CD4-positive, alpha-beta T cell treated with Interleukin-4 for 4 hours (primary cell): ENCODE results near the gene ATG9A.
"Not testable (repeated sequence)": the region's sequence is repeated elsewhere in the genome, so short reads cannot be mapped to it uniquely, and the experiment has no call there.

ENCODE experiments used
- DNase-seq: peaks from one replicate; pipeline ENCODE4 v3.0.0-alpha.2; 2020

Gene ATG9A

GRCh38 chr2:219205981-219206327, 23.5 kb downstream of the ATG9A start:
- DNase-seq: no peak

DNA sequence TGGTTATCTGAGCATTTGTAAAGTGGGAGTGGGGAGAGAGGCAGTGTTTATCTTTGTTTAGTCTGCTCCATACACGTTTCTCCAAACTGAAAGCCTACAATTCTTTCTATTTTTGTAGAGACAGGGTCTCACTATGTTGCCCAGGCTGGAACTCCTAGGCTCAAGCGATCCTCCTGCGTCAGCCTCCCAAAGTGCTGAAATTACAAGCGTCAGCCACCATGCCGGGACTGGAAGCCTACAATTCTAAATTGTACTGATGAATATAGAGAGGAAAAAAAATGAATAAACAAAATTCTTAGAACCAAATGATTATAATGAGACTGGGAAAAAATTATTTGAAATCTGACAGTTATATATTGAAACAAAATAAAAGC, 24.3 kb downstream of the ATG9A start:
- no peak for DNase-seq

GRCh38 chr2:219204425-219205164, 24.8 kb downstream of the ATG9A start:
- no peak for DNase-seq

DNA sequence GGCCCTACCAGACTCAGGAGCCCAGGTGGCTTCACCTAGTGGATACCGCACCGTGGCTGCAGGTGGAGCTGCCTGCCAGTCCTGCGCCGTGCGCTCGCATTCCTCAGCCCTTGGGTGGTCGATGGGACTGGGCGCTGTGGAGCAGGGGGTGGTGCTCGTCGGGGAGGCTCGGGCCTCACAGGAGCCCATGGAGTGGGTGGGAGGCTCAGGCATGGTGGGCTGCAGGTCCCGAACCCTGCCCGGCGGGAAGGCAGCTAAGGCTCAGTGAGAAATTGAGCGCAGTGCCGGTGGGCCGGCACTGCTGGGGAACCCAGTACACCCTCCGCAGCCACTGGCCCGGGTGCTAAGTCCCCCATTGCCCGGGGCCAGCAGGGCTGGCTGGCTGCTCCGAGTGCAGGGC, 28.1 kb downstream of the ATG9A start:
- DNase-seq: not testable (repeated sequence)

DNA sequence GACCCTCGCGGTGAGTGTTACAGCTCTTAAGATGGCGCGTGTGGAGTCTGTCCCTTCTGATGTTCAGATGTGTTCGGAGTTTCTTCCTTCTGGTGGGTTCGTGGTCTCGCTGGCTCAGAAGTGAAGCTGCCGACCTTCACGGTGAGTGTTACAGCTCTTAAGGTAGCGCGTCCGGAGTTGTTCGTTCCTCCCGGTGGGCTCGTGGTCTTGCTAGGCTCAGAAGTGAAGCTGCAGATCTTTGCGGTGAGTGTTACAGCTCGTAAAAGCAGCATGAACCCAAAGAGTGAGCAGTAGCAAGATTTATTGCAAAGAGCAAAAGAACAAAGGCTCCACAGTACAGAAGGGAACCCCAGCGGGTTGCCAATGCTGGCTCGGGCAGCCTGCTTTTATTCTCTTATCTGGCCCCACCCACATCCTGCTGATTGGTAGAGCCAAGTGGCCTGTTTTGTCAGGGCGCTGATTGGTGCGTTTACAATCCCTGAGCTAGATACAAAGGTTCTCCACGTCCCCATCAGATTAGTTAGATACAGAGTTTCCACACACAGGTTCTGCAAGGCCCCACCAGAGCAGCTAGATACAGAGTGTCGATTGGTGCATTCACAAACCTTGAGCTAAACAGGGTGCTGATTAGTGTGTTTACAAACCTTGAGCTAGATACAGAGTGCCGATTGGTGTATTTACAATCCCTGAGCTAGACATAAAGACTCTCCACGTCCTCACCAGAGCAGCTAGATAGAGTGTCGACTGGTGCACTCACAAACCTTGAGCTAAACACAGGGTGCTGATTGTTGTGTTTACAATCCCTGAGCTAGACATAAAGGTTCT, 28.7 kb downstream of the ATG9A start:
- peak; percentile 33 for DNase-seq

GRCh38 chr2:219199470-219200211, 29.8 kb downstream of the ATG9A start:
- DNase-seq: no peak

GRCh38 chr2:219198974-219199373, 30.5 kb downstream of the ATG9A start:
- DNase-seq: no peak

DNA sequence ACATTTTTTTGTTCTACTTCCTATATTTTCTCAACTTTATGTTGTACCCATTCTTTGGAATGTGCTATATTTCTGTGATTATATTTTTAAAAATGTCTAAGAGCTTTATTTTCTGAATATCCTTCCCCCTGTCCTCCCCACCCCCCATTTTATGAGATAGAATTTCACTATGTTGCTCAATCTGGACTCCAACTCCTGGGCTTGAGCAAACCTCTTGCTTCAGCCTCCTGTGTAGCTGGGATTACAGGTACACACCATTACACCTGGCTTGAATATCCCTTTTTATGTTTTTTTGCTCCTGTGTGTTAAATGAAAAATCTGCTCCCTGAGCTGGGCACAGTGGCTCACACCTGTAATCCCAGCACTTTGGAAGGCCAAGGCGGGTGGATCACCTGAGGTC, 32.0 kb downstream of the ATG9A start:
- DNase-seq: no peak

DNA sequence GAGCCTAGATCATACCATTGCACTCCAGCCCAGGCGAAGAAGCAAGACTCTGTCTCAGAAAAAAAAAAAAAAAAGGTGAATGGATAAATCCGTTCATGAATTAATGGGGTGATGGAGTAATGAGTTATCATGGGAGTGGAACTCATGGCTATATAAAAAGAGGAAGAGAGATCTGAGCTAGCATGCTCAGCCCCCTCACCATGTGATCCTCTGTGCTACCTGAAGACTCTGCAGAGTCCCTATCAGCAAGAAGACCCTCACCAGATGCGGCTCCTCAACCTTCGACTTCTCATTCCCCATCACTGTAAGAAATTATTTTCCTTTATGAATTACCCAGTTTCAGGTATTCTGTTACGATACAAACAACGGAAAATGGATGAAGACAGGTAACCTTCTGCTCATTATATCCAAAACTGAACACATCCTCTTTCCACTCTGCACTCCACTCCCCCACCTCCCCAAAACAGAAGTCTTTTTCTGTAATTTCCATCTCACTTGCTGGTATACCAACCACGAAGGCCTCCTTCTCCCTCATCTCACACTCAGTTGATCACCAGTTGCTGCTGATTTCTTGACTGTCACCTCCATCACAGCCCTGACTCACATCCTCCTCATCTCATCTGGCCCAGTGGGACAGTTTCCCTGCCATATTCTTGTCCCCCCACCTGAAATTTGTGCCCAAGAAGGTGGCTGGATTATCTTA, 42.5 kb downstream of the ATG9A start:
- no peak for DNase-seq

DNA sequence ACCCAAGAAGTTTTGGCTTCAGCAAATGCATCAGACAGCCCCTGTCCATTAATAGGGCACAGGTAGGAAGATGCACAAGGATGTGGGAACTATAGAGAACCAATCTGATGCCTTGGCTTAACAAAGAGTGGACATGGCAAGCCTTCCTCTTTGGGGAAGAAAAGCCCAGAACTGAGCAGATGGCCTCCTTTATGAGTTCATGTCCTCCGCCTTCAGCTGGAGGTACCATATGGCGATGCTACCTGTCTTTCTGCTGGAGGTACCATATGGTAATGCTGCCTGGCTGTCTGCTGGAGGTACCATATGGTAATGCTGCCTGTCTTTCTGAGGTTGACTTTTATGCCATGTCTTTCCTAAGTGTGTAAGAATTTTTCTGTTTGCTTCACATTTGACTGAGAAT, 45.3 kb downstream of the ATG9A start:
- DNase-seq: no peak

GRCh38 chr2:219183151-219183772, 46.2 kb downstream of the ATG9A start:
- DNase-seq: no peak

GRCh38 chr2:219182331-219183150, 46.9 kb downstream of the ATG9A start:
- no peak for DNase-seq

DNA sequence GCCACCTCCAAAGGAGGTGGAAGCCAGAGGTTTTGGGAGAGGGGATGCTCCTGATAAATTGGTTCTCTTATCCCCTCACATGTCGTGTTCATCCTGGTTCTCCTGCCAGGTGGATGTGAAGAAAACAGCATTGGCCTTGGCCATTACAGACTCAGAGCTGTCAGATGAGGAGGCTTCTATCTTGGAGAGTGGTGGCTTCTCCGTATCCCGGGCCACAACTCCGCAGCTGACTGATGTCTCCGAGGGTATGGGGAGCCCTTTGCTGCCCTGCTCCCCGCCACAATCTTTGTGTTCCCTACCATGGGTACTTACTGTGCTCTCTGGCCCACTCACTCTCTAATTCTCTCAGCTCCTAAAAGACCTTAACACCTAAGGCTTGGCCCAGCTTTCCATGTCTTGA, 47.9 kb downstream of the ATG9A start:
- DNase-seq: no peak

GRCh38 chr2:219180961-219181360, 48.5 kb downstream of the ATG9A start:
- no peak for DNase-seq

DNA sequence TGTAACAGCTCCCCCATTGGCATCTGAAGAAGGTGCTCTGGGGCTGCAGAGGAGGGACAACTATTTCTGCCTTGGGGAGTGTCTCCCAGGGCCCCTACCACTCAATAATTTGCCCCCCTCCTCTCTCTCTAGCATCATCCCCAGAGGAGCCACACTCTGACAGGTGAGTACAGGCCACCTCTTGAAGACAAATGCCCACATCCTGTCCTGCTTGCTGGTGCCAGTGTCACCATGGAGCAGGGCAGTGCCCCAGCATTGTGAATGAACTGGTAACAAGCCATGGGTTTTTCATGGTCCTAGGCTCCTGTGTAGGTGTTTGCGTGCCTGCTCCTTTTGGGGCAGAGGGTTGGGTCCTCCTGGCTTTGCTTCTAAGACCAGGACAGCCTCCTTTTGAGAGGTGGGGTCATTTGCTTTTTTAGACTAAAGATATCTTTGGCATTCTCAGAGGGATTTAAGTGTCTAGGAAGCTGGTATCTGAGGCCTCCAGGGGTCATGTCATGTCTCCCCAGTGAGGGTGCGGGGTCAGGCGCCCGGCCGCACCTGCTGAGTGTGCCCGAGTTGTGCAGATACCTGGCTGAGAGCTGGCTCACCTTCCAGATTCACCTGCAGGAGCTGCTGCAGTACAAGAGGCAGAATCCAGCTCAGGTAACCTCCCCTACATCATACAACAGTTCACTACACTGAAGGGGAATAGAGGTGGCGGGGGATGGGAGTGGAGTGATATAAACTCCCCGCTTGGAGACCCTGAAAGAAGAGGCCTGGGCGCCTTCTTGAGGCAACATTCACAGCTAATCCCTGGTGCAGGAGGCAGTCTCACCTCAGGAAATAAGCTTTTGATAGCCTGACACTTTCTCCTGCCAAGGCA, 49.6 kb downstream of the ATG9A start:
- DNase-seq: no peak

- peak; percentile 31 for DNase-seq
These were observed 50.9 kb downstream of the ATG9A start for GRCh38 chr2:219178377-219179175.

DNA sequence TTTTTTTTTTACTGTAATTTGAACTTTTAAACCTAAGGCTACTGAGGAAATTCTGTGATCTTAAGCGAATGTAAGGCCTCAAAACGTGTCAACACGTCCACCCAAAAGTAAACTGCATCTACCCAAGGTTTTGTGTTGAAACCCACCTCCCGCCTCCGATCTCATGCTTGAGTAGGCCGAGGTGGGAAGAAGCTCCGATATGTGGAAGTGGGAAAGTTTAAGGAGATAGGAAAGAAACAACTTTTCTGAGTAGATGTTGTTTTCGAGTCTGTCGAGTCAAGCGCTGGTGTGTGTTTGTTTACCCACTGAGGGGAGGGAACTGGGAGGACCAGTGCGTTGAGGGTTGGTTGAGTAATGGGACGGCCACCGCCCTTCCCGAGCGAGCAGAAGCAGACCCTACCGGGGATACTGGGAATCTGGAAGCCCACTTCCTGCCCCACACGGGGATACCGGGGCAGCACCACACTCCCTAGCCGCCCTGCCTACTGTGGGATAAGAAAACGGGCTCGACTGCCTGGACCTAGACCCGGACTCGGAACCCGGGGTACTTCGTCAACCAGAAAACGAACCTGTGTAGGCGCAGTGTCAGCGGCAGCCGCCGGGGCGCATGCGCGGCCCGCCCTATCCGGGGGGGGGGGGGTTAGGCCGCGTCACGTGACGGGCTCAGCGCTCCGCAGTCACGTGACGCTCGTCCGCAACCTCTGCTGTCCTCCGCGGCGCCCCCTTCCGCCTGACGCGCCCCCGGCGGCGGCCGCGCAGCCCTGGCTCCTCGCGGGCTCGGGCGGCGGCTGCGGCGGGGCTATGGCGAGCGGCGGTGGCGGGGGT, 51.7 kb downstream of the ATG9A start, which contains the start of gene RETREG2:
TSS of gene RETREG2 (plus strand) at position 724 of the 825 bp plus-strand sequence. CDS start at position 802, 78 bp downstream.
- DNase-seq: peak; percentile 93

DNA sequence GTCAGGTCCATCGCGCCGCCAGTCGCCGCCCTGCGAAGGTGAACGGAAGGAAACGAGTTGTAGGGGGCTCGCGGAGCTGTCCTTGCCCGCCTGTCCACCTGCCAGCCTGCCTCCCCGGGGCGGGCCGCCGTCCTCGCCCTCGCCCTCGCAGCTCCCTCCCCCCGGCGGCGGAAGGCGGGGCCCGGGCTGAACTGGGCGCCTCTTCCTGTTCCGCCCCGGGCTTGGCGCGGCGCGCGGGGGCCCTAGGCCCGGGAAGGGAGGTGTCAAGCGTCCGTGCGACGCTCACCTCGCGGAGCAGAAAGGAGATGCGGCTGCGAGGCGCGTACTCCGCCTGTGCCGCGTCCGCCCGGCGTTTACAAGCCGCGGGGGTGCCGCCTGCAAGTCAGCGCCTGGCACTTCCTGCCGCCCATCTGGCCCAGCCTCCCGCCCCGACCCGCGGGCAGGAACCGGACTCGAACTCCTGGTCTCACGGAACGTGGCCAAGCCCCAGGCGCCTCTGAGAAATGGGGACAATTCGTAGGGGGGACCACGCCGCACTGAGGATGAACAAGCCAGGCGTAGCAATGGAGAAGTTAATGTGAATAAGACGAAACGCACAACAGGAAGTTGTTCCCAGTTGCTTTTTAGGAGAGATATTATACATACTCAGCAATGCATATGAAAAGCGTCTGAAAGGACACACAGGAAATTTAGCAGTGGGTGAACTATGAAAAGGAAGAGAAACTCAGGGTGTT, 52.5 kb downstream of the ATG9A start, which contains the start of gene CNPPD1:
TSS of gene CNPPD1 (minus strand) at position 108 of the 734 bp plus-strand sequence. CDS start at position 11, 97 bp downstream.
- peak; percentile 86 for DNase-seq
